NCI-H1048 (cell line): ENCODE measurements around the gene PROC.
"Not testable (repeated sequence)": the region's sequence is repeated elsewhere in the genome, so short reads cannot be mapped to it uniquely, and the experiment has no call there.

Source experiments
- DNase-seq: peaks from one replicate; lab custom pipeline; 2025; lab: John Stamatoyannopoulos, UW

The PROC gene

DNA sequence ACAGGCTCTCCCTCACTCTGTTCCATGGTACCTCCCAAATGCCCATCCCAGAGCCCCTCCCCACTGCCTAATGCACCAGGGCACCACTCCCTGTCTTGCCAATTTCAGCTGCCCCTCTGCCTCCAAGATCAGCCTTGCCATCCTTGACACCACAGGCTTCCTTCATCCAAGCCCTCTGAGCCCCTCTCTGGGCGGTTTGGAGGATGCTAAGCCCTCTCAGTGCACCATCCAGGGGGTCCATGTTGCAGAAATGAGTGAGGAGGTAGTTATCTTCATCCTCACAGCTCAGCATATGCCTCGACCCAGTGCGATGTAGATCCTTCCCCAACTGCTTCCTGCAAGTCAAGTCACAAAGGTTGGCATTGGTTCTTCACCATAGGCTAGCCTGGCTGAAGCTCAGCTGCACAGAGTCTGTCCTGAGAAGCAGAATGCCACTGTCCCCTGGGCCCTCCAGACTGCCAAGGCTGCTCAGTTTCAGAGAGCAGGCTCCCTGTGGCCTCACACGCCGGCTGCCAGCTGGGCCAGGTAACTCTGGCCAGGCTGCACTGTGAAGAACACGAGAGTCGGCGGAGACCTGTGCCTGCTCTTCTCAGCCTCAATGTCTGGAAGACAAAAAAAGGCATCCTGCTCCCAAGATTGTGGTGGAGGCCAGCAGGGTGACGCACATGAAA is 20.5 kb upstream of the PROC start:
- no peak for DNase-seq

DNA sequence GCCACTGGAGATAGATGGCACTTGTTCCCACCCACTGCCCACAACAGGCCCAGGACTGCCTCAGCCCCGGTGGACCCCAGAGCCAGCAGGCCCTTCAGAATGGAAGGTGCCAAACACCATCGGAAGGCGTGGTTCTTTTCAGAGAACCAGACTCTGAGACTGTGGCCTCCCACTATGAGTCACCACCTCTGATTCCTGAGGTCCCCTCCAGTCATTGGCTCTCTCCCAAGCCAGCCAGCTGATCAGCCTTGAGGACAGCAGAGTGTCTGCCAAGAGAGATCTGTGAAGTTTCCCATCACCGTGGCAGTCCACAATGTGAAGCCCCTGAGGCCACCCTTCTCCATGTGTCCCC is 20.0 kb upstream of the PROC start:
- DNase-seq, result no peak

DNA sequence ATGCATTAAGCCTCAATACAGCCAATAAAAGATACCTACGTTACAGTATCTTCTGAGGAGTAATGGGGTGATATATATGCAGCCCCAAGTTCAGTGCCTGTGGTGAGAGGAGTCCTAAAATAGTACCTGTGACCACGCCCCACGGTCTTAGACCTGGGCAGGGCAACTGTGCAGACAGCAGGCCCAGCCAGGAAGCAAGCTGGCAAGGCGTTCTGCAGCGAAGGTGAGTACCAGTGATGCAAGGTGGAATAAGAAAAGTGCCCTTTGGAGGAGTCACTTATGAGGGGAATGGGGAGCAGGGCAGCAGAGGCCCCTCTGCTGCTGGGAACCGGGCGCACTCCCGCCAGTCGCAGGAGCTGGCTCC is 17.7 kb upstream of the PROC start:
- DNase-seq, result no peak

DNA sequence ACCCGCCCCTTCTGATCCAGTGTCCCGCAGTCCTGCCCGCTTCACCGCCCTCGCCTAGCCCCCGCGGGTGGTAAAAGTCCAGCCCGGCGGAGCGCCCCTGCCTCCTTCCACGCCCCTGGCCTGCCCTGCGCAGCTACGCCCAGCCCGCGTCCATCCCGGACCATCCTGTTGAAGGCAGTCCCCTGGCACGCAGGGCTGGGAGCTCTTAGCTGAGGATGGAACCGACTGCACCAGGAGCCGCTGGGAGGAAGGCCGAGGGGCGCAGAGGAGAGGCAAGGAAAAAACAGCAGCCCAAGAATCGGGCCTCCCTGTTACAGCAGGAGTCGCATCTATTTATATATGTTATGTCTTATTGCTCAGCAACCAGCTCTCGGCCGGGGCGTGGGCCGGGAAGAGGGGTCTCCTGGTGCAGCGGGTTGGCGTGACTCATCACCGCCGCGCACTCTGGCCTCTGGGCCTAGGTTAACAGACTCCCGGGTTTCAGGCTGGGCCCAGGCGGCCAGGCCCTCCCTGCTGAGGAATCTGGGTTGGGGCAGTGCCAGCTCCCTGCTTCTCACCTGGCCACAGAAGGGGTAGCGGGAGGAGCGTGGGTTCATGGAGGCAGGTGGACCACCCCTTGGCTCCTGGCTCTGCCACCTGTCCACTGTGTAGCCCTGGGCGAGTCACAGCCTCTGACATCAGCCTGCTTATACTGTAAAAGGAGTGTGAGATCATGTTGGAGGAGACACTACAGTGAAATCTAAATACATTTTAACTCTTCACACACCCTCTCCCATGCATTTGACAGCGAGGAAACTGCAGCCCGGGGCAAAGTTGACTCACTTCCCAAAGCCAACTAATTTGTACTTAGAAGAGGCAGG is 17.1 kb upstream of the PROC start:
- no peak for DNase-seq

DNA sequence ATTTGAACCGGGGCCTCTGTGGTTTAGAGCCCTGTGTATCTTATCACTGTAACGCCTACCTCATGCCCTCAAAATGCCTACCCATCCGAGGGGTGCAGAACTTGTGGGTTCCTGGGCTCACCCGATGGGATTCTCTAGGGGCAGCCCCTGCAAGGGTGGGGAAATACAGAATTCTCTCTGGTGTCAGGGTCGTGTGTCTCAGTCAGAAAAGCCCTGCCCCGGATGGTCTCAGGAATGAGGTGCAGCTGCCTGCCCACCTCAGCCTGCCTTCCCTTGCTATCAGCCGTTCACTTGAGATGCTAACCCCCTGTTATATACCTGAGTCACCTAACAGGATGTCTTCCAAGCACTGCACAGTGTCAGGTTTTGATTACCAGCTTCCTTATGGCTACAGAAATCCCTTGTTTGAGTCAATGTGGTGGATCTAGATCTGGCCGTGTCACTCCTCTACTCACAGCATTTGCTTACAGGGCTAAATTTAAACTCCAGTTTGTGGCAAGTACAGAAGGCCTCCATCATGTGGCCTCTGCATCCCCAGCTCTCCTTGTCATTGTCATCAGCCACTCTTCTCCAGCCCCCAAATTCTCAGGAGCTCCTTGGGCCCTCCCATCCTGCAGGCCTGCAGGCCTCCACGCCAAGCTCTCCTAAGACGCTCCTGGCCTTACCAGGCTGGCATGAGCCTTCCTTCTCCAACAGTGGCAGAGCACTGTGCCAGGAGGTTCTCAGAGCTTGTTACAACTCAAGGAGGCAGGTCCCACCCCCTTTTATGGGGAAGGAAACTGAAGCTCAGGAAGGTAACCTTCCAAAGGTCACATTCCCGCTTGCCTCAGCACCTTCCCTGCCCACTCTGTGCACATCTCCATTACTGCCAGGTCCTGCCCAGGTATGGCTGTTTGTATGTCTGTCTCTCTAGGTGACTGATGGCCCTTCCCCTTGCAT is 16.2 kb upstream of the PROC start:
- no peak for DNase-seq

DNA sequence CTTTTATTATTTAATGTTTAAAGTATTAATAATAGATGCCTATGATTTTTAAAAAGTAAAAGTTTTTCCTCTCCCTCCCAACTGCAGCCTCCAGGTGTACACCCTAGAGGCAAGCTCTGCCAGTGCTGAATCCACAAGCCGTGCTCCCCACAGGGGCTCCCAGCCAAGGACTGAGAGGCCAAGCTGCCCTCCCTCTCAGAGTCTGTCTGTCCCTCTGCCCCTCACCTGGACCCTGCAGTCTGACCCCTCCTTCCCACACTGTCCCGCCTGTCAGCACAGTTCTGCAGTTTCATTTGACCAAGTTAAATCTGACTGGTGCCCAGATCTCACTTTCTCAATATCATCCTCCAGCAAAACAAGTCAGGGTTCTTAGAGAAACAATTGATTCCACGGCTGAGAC is 14.8 kb upstream of the PROC start:
- DNase-seq, result no peak

DNA sequence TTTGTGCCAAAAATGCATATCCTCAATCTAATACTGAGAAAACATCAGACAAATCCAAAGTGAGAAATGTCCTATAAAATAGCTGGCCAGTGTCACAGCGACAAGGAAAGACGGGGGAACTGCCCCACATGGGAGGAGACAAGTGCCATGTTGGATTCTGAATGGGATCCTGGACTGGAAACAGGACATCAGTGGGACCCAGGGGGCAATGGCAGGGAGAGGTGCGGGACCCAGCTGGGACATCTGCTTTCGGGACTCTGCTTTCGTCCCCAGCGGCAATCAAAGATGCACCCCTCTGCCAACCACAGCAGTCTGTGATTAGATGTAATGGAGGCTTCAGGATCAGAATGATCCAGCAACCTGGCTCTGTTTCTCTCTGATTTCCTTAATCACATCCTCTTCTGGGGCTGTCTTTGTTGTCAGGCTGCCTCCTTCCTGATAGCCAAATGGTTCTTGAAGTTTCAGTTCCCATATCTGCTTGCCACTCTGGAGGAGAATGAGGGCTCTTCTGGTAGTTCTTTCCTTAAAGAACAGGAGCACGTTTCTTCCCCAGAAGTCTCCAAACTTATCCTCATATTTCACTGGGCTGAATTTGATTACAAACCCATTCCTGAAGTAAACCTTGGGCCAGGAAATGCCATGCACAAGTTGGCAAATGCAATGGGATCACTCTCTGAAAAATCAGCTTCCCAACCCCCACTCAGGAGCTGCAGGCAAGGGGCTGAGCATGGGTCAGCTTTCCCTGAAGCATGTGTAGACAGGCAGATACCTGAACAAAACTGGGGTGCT is 13.6 kb upstream of the PROC start:
- no peak for DNase-seq

DNA sequence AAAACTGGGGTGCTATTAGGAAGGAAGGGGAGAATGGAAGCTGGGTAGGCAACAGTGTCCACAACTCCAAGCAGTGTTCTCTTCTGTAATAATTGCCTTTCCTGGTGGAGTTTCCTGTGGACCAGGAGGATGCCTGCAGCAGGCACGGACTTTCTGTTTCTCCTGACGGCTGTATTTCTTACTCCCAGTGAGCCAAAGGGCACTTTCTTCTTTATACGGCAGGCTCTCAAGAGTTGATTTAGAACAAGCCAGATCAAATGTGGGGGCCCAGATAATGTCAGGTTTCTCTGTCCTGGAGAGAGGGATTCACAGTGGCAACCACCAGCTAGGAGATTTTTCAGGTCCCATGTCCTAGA is 13.0 kb upstream of the PROC start:
- DNase-seq, result no peak

DNA sequence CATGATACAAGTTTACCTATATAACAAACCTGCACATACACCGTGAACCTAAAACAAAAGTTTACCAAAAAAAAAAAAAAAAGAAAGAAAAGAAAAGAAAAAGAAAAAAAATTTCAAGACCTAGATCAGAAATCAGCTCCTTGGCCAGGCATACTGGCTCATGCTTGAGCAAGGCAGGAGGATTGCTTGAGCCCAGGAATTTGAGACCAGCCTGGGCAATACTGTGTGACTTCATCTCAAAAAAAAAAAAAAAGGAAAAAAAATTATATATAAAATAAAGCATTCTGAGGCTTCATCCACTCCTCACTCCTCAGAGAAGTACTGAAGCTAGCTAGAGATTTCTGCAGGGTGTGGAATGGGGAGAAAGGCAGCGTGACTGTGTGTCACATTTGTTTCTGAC is 11.8 kb upstream of the PROC start:
- no peak for DNase-seq

DNA sequence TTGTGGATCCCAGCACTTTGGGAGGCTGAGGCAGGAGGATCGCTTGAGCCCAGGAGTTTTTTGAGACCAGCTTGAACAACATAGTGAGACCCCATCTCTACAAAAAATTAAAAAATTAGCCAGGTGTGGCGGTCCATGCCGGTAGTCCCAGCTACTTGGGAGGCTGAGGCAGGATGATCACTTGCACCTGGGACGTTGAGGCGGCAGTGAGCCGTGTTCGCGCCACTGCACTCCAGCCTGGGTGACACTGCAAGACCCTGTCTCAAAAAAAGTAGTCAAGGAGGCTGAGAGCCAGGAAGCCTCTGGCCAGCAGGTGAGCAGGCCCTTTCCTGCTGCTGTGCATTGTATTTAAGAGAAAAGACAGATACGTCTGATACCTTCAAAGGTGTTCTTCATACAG is 11.1 kb upstream of the PROC start:
- DNase-seq, result no peak

DNA sequence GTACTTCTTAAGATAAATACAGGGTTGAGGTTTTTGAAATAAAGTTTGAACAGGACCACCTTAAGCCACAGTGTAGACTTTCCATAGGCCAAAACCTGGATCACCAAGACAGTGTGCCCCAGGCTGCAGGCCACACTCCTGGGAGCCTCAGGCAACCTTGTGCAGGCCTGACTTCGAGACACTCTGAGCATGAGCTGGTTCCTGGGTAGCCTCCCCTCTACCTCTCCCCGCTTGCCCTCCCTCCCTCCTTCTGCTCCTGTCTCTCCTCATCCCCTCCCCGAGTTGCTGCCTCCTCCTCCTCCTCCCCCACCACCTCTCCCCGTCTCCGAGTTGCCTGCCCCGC is 10.6 kb upstream of the PROC start:
- DNase-seq, result no peak

DNA sequence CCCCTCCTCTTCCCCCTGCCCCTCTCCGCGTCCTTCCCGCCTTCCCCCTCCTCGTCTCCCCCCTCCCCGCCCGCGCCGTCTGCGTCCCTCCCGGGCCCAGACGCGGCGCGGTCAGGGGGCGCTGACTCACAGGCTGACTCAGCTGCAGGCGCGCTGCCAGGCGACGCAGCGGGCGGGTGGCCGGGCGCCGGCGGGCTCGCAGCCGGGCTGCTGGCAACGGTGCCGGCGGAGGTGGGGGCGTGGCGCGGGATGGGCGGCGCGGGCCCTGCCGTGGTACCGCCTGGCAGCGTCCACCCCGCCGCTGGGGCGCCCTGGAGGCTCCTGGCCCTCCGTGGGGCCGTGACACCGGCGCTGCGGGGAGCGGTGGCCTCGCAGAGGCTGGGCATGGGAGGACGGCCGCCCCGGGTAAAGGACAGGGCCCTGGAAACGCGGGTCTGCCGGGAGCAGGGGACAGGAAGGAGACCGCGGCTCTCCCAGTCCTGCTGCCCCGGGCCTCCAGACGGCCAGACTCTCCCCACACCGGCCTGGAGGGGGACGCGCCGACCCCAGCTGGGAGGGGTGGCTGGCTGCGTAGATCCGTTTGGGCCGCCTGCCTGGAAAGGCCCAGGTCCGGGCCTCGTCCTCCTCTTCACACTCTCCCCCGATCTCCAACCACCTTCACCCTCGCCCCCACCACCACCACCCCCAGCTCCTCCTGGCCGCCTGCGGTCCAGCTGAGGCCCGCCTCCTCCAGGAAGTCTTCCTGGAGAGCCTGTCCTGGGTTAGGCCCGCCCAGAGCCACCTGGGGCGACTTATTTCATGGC is 10.0 kb upstream of the PROC start:
- DNase-seq, result peak; percentile 65

DNA sequence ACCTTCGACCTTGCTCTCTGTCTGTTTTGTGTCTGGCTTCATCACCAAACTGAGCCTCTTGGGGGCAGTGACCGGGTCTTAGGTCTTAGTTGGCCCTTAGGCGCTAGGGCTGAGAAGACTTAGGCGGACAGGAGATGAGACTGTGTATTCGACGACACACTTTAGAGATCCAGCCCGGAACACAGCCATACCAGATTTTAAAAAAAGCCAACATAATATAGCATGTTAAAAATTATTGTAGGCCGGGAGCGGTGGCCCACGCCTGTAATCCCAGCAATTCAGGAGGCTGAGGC is 9.5 kb upstream of the PROC start:
- DNase-seq, result no peak

DNA sequence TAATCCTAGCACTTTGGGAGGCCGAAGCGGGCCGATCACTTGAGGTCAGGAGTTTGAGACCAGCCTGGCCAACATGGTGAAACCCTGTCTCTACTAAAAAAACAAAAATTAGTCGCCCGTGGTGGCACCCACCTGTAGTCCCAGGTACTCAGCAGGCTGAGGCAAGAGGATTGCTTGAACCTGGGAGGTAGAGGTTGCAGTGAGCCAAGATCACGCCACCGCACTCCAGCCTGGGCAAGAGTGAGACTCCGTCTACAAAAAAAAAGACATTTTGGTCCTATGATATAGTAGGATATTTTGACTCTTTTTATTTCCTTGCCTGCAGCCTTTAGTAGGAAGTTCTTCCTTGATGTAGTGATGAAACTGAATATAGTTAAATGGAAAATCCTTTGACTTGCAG is 8.5 kb upstream of the PROC start:
- not testable (repeated sequence) for DNase-seq

DNA sequence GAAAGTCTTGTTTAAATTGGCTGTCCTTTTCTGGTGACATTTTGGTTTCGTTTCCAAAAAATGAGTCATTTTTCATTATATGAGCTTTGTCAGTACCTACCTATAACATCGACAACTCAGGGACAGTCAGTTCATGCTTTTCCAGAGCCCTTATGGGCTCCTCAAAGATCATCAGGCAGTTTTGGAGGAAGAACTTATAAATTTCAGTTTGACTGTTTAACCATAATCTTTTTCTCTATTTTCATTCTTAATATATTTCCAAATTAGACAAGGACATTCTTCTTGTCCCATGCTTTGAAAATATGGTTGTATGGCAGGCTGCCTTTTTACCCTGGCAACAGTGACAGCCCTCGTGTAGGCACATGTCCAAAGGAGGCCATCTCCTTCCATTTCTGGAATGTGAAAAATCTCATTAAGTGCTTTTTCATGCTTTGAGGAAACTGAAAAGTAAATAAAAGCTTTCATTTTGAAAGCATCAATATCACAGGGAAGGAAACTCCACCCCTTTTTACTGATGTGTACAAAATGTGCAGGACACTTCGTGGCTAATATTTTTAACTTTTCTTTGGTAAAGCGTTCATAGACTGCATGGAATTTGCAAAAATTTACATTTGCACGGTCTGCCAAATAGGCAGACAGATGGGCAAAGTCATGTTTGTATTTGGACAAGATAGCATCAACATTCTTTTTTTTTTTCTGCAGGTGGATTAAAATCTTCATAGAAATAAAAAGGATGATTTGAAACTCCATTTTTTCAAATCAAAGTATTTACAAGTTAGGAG is 7.2 kb upstream of the PROC start:
- no peak for DNase-seq

DNA sequence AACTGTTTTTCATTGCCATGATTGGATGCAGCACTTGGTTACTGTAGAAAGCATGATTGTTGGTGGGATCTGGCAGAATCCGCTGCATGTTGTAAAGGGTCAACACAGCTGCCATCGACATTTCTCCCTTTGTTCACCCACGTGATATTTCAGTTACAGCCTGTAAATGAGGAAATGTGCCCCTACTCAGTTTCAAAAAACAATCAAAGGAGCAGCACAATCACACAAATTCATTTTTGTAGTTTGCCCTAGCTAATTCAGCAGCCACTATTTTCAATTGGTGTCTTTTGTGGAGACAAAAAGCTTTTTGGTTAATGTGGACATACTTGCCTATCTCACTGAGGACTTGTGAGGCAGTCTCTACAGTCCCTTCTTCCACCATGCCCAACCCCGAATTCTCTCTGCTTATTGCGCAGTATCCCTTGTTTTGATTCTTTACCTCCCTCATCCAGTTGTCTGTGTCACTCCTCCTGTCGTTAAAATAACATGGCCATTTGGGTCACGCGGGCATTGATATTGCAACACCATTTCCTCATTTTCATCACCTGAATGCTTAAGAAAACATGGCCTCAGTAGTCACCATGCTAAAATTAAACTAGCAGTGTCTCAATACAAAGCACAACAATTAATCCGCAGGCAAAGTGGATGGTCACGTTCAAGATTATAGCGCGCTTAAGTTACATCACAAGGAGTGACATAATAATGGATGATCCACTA is 6.4 kb upstream of the PROC start:
- no peak for DNase-seq

DNA sequence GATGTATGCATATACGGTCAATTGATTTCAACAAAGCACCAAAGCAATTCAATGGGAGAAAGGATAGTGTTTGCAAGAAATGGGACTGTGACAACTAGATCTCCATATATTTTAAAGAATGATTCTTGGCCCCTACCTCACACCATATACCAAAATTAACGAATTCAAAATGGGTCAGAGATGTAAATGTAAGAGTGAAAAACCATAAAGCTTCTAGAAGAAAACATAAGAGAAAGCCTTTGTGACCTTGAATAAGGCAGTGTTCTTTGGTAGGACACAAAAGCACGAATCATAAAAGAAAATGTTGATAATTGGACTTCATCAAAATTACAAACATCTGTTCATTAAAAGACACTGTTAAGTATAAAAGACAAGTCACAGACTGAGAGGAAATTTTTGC is 5.0 kb upstream of the PROC start:
- no peak for DNase-seq

DNA sequence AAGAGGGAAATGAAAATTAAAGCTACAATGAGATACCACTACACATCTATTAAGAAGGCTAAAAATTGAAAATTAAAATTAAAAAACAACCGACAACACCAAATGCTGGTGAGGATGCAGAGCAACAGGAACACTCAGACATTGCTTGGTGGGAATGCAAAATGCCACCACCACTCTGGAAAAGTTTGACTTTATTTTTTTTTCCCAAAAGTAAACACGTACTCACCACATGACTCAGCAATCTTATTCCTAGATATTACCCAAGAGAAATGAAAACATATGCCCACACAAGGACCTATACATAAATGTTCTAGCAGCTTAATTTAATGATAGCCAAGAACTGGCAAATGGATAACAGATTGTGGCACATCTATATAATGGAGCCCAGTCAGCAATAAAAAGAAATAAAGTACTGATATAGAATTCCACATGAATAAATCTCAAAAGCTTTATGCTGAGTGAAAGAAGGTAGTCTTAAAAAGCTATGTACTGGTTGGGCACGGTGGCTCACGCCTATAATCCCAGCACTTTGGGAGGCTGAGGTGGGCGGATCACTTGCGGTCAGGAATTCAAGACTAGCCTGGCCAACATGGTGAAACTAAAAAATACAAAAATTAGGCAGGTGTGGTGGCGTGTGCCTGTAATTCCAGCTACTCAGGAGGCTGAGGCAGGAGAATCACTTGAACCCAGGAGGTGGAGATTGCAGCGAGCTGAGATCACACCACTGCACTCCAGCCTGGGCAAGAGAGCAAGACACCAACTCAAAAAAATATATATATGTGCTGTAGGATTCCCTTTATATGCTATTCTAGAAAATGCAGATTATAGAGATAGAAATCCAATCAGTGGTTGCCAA is 4.2 kb upstream of the PROC start:
- DNase-seq, result no peak
